NCI-H187 treated with DMSO at 0.1 percent for 48 hours (cell line): Measurements from ENCODE around the gene MEIKIN.

ENCODE experiments used
- DNase-seq: peaks from one replicate; lab custom pipeline; 2025; lab: John Stamatoyannopoulos, UW

The MEIKIN gene

DNA sequence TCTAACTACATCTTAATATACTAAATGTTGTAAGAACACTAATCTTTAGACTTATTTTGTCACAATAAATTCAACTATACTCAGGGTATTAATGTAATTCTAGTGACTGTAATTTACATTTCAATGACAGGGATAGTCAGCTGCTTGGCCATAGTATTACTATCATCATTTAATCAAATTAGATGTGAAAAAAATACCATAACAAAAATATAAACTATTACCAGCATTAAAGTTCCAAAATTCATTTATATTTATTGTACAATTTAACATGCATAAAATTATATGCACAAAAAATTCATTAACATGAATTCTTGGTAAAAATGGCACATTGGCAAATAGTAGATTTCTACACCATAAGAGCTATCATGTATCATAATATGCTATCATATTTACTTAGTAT is 177.6 kb downstream of the MEIKIN start:
- no peak for DNase-seq

DNA sequence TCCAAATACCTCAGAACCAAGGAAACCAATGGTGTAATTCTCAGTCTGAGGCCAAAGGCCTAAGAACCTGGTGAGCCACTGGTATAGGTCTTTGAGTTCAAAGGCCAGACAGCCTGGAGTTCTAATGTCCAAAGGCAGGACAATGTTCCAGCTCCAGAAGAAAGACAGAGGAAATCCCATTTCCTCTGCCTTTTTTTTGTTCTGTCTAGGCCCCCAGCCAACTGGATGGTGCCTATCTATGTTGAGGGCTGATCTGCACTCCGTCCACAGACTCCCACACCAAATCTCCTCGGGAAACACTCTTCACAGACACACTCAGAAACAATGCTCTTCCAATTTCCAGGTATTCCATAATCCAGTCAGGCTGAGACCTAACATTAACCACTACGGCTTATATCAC is 178.8 kb downstream of the MEIKIN start:
- DNase-seq, result no peak

DNA sequence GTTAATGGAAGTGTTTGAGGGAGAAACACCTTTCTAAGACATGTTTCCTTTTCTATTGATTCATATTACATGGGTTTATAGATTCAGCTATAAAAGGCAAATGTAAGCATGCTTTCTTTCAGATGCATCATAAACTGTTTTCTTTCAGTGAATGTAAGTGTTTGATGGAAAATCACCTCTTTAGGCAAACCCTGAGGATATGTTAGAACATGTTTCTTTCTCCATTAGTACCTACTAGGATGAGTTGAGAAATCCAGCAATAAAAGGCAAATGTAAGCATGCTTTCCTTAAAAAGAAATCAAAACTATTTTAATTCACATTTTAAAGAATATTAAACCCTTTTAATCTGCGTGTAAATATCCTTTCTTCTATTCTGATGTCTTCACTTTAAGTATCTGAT is 180.2 kb downstream of the MEIKIN start:
- no peak for DNase-seq

DNA sequence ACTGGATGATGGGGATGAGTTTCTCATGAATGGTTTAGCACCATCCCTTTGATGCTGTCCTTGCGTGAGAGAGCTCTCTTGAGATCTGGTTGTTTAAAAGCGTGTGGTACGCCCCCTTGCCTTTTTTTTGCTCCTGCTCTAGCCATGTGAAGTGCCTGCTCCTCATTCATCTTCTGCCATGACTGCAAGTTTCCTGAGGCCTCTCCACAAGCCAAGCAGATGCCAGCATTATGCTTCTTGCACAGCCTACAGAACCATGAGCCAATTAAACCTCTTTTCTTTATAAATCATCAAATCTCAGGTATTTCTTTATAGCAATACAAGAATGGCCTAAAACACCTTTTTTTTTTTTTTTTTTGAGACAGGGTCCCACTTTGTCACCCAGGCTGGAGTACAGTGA is 181.5 kb downstream of the MEIKIN start:
- no peak for DNase-seq

DNA sequence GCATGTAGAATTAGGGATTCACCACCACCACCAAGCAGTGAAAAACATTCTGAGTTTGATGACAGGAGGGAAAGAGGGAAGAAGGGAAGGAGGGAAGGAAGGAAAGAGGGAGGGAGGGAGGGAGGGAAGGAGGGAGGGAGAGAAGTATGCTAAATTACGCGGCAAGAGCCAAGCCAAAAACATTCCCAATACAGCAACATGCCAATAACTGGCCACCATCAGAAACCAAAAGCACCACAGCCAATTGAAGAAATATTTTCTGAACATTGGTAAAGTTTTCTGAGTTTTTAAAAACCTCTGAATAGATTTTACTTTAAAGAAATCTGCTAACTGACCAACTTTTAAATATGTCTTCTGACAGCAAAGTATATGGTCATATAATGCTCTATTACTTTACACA is 184.7 kb downstream of the MEIKIN start:
- no peak for DNase-seq

GRCh38 chr5:131759704-131760103 is 185.8 kb downstream of the MEIKIN start:
- DNase-seq, result no peak

DNA sequence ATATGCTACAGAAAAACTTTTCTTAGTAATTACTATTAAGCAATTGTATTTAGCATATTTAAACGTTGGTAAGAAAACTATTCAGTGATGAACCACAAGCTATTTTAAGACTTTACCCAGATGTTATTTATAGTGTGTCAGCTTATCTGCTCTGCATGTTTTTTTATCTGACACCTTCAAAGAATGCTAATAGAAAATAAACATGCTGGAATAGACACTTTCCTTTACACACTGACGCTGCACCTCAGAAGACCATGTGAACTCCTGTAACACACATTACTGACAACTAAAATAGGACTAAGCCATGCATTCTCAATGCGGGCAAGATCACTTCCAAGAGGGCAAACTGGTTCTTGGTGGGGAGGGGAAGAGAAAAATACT is 187.0 kb downstream of the MEIKIN start:
- no peak for DNase-seq

- DNase-seq, result no peak
Measured at GRCh38 chr5:131757830-131758519, 187.5 kb downstream of the MEIKIN start.
